WI38 (cell line): ENCODE results near the gene LRRC42.

ENCODE experiments used
- H3K4me3 ChIP-seq: 2 replicates; pipeline ENCODE4 v1.5.1; 2011; ENCODE audit warnings: low read depth, mild to moderate bottlenecking, control low read depth, low read length
- CTCF ChIP-seq: IDR thresholded peaks from 2 replicates; pipeline ENCODE4 v1.5.1; 2012; ENCODE audit warnings: low read depth, mild to moderate bottlenecking, control low read depth, low read length

LRRC42 gene

DNA sequence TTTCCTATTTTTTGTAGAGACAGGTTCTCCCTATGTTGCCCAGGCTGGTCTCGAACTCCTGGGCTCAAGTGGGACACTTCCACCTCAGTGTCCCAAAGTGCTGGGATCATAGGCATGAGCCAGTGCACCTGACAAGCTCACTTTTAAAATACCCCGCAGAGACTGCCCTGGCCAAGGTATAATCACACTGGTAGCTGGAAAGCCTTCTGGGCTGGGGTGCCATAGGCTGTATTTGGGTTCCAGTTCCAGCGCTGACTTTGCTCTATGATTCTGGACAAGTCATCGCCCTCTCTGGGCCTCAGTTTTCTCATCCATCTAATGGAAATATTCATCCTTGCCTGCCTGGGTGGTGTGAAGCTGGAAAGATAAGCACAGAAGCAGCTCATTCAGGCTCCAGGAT is 61.5 kb downstream of the LRRC42 start:
- no peak overlapping the region for H3K4me3 ChIP-seq
- no peak for TF ChIP-seq CTCF

DNA sequence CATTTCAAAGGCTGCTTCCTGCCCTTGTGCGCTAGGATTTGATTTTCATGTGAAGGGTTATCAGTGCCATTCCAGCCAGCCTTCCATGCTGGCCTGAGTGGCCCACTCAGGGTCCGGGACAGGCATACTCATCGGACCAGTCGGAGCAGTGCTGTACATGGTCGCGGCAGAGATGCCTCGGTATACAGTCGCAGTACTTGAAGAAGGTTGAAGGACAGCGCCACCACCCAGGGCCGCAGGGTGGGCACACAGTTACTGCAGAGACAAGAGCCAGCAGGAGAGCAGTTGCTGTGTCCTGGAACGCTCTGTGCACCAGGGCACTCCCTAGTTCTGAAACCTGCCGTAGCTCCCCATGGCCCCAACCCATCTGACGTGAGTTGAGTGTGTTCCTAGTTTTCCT is 62.7 kb downstream of the LRRC42 start:
- no peak for TF ChIP-seq CTCF
- no peak overlapping the region for H3K4me3 ChIP-seq

DNA sequence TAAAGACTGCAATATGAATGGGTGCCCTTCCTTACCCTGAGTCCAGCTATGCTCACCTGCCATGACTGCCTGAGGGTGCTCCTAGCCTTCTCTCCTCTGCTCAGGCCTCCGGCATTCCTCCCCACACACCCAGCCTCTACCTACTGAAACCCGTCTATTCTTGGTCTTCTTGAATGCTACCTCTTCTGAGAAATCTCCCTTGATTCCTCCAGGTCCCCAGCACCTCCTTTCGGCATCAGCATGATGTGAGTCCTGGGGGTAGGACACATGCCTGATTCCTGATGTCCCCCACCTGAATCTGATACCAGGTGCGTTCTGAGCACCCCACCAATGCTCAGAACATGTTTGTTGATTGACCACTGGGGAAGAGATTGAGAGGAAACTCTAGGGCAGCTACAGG is 63.3 kb downstream of the LRRC42 start:
- no peak for TF ChIP-seq CTCF
- no peak overlapping the region for H3K4me3 ChIP-seq

GRCh38 chr1:54010415-54011117 is 64.4 kb downstream of the LRRC42 start:
- no peak overlapping the region for H3K4me3 ChIP-seq
- no peak for TF ChIP-seq CTCF

DNA sequence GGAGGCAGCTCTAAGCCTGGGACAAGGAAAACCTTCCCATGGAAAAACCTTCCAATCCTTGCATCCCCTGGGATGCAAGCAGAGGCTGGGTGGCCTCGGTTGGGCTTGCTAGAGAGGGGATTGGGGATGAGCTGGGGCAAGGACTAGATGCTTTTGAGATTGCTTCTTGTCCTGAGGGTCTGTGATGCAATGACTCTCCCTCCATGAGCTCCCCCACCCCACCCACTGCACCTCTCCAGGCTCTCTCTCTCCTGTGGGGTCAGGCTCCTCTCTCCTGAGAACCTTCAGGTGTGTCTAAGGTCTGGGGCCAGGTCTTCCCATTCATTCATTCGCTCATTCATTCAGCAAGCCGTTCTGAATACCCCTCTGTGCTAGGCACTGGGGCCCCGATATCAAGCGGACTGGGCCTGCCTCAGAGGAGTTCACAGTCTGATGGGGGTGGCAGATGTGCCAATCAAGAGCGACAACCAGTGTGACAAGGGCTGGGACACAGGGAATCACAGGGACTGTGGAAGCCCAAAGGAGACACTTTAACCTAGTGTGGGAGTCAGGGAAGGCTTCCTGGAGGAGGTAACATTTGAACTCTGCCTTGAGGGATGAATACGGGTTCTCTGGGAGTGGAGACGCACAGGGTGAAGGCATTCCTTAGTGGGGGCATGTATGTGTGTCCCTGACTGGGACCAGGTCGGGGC is 65.3 kb downstream of the LRRC42 start:
- H3K4me3 ChIP-seq = no peak overlapping the region
- TF ChIP-seq CTCF = no peak

GRCh38 chr1:54012008-54012325 is 65.8 kb downstream of the LRRC42 start:
- TF ChIP-seq CTCF = no peak

GRCh38 chr1:54012863-54013262 is 66.7 kb downstream of the LRRC42 start:
- no peak for TF ChIP-seq CTCF
- no peak overlapping the region for H3K4me3 ChIP-seq

More at GRCh38 chr1:54012008-54012325, 65.8 kb downstream of the LRRC42 start:
- H3K4me3 ChIP-seq = no peak overlapping the region
